DND-41 (cell line): Measurements from ENCODE around the gene S100A16.

Experiments used
- EZH2 ChIP-seq: IDR thresholded peaks from 3 replicates; pipeline ENCODE4 v1.6.1; 2012; ENCODE audit warnings: borderline replicate concordance, low read depth, mild to moderate bottlenecking, moderate library complexity, low read length, inconsistent platforms; ENCODE audit not compliant: severe bottlenecking
- TF ChIP-seq, protein P1 (sequence below): IDR thresholded peaks from 2 replicates; pipeline ENCODE4 v1.5.1; 2012; ENCODE audit warnings: borderline replicate concordance, low read length, moderate library complexity, mild to moderate bottlenecking; ENCODE audit not compliant: poor library complexity, severe bottlenecking; ENCODE audit errors: extremely low read depth

GRCh38 chr1:153646672-153647345 is 33.9 kb upstream of the S100A16 start:
- TF ChIP-seq, protein P1, sequence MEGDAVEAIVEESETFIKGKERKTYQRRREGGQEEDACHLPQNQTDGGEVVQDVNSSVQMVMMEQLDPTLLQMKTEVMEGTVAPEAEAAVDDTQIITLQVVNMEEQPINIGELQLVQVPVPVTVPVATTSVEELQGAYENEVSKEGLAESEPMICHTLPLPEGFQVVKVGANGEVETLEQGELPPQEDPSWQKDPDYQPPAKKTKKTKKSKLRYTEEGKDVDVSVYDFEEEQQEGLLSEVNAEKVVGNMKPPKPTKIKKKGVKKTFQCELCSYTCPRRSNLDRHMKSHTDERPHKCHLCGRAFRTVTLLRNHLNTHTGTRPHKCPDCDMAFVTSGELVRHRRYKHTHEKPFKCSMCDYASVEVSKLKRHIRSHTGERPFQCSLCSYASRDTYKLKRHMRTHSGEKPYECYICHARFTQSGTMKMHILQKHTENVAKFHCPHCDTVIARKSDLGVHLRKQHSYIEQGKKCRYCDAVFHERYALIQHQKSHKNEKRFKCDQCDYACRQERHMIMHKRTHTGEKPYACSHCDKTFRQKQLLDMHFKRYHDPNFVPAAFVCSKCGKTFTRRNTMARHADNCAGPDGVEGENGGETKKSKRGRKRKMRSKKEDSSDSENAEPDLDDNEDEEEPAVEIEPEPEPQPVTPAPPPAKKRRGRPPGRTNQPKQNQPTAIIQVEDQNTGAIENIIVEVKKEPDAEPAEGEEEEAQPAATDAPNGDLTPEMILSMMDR: no peak
- no peak for TF ChIP-seq EZH2
